ENCODE data around the gene TOM1.

TOM1 gene

GRCh38 chr22:35396622-35397021, 96.9 kb downstream of the TOM1 start:
- peak; percentile 41 for DNase-seq (ENCODE audit: low spot score)

- peak; percentile 80 for DNase-seq (ENCODE audit: low spot score)
Observed at GRCh38 chr22:35397095-35397904, 97.6 kb downstream of the TOM1 start.

Measured in kidney tubule cell (primary cell).